GM23338 (cell line): Measurements from ENCODE around the gene TMEM229A.

ENCODE experiments used
- CTCF ChIP-seq, 2 experiments: fragments of 200-600 bp in 1 of 2; sonication (generic) in 1 of 2; conservative IDR thresholded peaks; 2 replicates each; pipeline versions ENCODE4 v1.5.1 to v1.6.1; 2016 to 2017; ENCODE audit warnings: antibody characterized with exemption in 2 of 2, low read depth in 2 of 2, mild to moderate bottlenecking in 2 of 2, moderate library complexity in 1 of 2
- EZH2 ChIP-seq: fragments of 200-600 bp; sonication (generic); IDR thresholded peaks from one replicate; pipeline ENCODE4 v1.8.0; 2017; ENCODE audit warnings: antibody characterized with exemption, mild to moderate bottlenecking, low read depth; ENCODE audit not compliant: unreplicated experiment
- POLR2AphosphoS5 ChIP-seq: IDR thresholded peaks from 2 replicates; pipeline ENCODE4 v1.6.1; 2016; ENCODE audit warnings: antibody characterized with exemption, low read depth
- REST ChIP-seq: IDR thresholded peaks from one replicate; pipeline ENCODE4 v1.6.1; 2018; ENCODE audit warnings: antibody characterized with exemption; ENCODE audit not compliant: unreplicated experiment

- TF ChIP-seq CTCF (conservative IDR thresholded peaks at IDR 0.05; ENCODE audit: low read depth in 2 of 2) (no peak), POLR2AphosphoS5 (no peak), REST (no peak), EZH2 (no peak)
Observed at GRCh38 chr7:124042826-124043225, 10.0 kb upstream of the TMEM229A start.
